Ramos (cell line): ENCODE data around the gene ARID3A.
"Not testable (repeated sequence)": the region's sequence is repeated elsewhere in the genome, so short reads cannot be mapped to it uniquely, and the experiment has no call there.

Experiments used
- in situ Hi-C: fragments of 300-500 bp; cut with MboI; formaldehyde crosslinking; loops from one replicate; pipeline ENCODE4 v1.14.3; 2022; ENCODE audit warnings: low sequenced_read_pairs; ENCODE audit not compliant: unreplicated experiment

Gene ARID3A, protein sequence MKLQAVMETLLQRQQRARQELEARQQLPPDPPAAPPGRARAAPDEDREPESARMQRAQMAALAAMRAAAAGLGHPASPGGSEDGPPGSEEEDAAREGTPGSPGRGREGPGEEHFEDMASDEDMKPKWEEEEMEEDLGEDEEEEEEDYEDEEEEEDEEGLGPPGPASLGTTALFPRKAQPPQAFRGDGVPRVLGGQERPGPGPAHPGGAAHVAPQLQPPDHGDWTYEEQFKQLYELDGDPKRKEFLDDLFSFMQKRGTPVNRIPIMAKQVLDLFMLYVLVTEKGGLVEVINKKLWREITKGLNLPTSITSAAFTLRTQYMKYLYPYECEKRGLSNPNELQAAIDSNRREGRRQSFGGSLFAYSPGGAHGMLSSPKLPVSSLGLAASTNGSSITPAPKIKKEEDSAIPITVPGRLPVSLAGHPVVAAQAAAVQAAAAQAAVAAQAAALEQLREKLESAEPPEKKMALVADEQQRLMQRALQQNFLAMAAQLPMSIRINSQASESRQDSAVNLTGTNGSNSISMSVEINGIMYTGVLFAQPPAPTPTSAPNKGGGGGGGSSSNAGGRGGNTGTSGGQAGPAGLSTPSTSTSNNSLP

DNA sequence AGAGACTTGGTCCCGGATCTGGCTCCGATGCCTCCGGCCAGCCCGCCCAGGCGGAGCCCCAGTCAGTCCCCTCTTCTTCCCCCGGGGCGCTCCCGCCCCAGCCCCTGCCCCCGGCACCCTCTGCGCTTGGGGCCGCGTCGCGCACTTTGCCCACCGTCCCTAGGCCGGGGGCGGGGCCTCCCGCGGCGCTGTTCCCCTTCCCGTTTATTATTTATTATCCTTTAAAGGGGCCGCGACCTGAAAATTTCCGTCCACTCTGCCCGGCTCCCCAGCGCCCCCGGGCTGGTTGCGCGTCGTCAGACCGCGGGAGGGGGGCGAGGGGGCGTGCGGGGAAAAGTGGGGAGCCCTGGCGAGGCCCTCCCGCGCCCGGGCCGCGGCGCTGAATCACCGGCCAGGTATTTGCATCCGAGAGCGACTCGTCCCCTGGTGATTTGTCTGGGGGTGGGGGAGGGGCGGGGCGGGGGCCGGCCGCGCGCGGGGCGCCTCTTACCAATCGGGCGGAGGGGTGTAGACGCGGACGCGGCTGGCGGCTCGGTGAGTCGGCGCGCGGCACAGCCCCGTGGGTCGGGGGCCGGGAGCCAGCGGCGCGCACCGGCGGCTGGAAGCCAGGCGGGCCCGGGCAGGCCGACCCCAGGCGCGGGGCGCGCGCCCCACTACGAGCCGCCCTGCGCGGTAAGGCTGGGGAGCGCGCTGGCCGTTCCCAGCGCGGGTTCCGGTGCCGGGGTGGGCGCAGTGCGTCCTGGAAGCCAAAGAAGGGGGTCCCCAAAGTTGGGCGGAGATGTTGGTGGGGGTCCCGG is at the start of gene ARID3A:
Gene ARID3A (plus strand): TSS at position 510 of the 797 bp plus-strand sequence. CDS start 3,494 bp downstream, outside the sequence.
- in situ Hi-C loops, result no loop called here

DNA sequence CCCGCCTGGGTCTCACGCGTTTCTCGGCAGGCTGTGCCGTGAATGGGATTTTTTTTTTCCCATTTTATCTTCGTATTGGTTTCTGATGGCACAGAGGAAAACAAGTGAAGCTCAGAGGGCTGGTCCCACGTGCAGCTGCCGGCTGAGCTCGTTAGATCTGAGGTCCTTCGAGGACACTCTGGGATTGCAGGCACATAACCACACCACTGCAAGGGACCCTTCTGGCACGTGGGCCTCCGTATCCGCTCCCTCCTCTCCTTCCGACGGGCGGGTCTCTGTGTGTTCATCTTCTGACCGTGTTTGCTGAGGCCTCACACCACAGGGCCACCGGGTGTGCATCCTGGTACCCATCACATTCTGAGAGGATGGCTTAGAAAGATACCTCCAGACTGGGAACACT is 49.7 kb upstream of the ARID3A start:
- in situ Hi-C loops, result no loop called here

DNA sequence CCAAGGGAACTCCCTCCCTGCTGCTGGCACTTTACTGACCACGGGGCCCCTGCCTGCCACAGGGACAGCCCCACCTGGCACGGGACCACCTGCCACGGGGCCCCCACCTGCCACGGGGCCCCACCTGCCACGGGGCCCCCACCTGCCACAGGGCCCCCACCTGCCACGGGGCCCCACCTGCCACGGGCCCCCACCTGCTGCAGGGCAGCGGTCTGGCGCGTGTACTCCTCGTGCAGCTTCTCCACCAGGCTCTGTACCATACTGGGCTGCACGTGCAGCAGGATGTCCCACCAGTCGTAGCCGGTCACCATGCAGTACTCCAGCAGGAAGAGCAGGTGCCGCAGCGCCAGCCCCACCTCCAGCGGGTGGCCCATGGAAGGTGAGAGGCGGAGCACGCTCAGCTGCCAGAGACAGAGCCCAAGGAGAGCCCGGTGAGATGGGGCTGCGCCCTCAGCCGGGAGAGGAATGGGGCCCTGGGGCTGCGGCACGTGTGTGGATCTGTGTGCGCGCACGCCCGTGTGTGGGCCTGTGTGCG is 49.0 kb upstream of the ARID3A start:
- in situ Hi-C loops, result no loop called here

DNA sequence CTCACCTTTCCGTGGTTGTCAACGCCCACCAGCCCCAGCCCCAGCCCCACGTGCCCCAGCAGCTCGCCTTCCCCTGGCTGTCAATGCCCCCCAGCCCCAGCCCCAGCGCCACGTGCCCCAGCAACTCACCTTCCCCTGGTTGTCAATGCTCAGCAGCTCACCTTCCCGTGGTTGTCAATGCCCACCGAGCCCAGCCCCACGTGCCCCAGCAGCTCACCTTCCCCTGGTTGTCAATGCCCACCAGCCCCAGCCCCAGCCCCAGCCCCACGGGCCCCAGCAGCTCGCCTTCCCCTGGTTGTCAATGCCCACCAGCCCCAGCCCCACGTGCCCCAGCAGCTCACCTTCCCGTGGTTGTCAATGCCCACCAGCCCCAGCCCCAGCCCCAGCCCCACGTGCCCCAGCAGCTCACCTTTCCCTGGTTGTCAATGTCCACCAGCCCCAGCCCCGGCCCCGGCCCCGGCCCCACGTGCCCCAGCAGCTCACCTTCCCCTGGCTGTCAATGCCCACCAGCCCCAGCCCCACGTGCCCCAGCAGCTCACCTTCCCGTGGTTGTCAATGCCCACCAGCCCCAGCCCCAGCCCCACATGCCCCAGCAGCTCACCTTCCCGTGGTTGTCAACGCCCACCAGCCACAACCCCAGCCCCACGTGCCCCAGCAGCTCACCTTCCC is 47.7 kb upstream of the ARID3A start:
- in situ Hi-C loops, result not testable (repeated sequence)

DNA sequence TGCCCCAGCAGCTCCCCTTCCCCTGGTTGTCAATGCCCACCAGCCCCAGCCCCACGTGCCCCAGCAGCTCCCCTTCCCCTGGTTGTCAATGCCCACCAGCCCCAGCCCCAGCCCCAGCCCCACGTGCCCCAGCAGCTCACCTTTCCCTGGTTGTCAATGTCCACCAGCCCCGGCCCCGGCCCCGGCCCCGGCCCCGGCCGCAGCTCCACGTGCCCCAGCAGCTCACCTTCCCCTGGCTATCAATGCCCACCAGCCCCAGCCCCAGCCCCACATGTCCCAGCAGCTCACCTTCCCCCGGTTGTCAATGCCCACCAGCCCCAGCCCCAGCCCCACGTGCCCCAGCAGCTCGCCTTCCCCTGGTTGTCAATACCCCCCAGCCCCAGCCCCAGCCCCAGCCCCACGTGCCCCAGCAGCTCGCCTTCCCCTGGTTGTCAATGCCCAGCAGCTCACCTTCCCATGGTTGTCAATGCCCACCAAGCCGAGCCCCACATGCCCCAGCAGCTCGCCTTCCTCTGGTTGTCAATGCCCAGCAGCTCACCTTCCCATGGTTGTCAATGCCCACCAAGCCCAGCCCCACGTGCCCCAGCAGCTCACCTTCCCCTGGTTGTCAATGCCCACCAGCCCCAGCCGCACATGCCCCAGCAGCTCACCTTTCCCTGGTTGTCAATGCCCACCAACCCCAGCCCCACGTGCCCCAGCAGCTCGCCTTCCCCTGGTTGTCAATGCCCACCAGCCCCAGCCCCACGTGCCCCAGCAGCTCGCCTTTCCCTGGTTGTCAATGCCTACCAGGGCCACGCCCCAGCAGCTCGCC is 46.9 kb upstream of the ARID3A start:
- in situ Hi-C loops, result not testable (repeated sequence)

DNA sequence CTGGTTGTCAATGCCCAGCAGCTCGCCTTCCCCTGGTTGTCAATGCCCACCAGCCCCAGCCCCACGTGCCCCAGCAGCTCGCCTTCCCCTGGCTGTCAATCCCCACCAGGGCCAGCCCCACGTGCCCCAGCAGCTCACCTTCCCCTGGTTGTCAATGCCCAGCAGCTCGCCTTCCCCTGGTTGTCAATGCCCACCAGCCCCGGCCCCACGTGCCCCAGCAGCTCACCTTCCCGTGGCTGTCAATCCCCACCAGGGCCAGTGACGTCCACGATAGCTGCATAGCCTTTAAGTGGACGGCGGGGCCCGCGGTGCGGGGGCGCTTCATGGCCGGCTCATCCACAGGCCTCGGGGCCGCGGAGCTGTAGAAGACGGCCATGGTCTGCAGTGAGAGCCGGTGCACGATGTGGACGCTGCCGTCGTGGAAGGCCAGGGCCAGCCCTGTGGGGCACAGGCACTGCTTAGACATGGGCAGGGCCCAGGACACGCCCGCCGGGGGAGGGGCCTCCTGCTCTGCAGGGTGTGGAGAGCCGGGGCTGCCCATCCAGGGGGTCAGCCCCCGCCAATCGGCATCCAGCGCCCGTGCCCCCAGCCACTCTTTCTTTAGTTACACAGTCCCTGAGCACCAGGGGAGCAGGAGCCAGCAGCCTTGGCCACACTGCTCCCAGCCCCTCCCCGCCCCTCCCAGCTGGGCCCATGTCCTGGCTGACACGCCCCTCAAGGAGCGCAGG is 46.0 kb upstream of the ARID3A start:
- in situ Hi-C loops, result no loop called here

DNA sequence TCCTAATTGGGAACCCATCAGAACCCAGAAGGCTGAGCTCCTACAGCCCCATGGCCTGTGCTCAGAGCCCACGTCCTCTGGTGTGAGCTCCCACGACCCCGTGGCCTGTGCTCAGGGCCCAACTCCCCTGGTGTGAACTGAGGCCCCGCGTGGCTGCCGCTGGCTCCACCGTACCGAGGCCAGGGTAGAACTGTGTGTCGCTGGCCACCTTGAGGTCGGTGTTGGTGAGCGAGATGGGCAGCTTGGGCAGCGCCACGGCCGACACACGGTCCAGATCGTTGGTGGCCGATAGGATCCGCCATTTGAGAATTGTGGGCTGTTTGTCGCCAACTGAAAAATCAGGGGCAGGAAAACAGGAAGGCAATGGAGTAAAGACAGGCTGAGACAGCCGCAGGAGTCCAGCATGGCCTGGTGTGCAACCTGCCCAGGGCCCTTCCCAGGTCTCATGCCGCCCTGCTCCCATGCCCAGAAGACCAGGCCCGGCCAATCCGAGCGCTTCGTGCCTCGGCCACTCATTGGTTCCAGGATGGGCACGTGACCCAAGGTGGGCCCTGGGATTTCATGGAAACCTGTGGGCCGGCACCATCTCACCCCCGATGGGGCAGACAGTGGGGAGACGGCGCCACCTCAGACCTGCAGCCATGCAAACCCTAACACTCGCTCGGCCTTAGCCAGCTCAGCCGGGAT is 44.3 kb upstream of the ARID3A start:
- in situ Hi-C loops, result no loop called here

DNA sequence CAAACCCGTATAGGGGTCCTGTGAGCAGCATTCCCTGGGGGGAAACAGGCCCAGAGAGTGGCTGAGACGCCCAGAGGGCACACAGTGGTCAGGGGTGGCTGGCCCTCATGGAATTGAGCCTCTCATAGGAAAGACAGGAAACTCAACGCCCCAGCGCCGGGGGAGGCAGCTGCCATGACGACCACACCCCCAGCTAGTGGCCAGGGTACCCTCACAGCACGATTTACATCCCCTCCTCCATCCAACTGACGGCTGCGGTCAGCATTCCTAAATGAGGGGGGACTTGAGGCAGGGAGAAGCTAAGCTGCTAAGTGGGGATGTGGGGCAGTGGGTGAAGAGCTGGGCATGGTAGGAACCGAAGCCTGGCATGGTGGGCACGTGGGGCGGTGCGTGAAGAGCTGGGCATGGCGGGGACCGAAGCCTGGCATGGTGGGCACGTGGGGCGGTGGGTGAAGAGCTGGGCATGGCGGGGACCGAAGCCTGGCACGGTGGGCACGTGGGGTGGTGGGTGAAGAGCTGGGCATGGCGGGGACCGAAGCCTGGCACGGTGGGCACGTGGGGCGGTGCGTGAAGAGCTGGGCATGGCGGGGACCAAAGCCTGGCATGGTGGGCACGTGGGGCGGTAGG is 42.9 kb upstream of the ARID3A start:
- in situ Hi-C loops, result no loop called here

DNA sequence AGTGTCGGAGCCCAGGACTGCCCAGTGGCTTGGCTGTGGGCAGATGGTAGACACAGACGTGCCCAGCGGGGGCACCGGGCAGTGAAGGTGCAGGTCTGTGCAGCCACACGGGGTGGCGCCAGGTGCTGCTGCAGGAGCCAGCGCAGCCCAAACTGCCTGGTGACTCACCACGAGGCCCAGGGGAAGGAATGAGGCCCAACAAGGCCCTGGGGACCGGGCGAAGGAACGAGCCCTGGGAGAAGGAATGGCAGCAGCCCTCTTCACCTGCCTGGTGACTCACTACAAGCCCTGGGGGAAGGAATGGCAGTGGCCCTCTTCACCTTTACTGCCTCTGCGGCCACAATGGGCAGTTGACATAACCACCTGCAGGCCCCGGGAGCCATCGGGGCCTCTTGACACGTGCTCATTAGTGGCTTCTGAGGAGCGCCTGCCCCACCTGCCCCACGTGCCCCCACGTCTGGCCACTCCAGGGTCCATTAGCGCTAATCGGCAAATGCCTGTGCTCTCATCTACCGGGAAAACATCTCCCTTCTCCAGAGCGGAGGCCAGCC is 42.1 kb upstream of the ARID3A start:
- in situ Hi-C loops, result no loop called here

DNA sequence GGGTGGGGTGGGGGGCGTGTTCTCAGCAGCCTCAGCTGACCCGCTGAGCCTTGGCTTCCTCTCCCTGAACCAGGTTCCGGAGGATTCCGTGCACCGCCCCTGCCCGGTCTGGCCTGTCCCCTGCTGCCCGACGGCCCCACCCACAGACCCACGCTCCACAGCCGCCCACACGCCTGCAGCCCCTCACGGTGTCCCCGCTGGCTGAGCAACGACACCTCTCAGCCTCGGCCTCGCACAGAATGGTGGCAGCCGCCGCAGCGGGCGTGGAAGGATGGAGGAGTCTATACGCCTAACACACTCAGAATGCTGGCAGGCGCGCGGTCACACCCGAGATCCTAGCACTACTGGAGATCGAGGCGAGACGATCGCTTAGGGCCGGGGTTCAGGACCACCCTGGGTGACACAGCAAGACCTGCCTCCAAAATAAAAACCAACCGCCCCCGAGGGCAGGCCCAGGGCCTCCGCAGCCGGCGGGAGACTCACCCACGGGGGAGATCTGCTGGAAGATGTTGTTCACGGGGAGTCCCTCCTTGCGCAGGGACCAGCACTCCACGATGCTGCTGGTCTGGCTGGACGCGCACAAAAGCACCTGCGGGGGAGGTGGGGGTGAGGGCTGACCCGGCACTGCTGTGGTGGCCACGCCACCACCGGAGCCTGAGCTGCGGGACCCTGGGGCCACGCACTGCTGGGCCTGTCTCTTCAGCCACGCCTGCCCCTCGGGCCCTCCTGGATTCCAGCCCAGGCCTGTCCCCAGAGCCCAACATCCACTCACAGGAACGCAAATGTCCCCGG is 41.2 kb upstream of the ARID3A start:
- in situ Hi-C loops, result no loop called here

DNA sequence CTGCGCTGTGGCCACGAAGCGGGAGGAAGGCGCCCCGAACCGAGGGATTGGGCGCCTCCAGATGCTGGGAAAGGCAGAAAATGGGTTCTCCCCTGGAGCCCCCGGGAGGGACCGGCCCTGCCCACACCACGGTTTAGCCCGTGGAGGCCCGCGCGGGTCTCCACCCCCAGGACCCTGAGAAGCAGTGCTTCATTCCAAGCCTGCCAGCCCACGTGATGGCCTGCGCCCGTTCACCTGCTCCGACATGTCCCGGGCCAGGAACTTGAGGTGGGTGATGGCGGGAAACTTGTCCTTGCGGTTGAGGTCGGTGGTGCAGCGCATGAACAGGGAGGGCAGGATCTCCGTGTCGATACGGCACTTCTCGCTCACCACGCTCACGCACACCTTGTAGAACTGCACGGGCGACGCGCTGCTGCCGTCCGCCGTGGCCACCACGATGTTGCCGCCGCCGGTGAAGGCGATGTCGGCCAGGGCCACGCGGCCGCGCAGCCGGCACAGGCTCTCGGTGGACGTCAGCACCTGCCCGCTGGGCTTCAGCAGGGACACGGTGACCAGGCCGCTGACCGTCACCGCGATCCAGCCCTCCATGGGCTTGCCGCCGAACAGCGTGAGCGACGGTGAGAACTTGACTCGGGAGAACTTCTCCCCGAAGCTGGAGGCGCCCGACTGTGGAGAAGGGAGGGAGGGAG is 40.2 kb upstream of the ARID3A start:
- in situ Hi-C loops, result no loop called here

DNA sequence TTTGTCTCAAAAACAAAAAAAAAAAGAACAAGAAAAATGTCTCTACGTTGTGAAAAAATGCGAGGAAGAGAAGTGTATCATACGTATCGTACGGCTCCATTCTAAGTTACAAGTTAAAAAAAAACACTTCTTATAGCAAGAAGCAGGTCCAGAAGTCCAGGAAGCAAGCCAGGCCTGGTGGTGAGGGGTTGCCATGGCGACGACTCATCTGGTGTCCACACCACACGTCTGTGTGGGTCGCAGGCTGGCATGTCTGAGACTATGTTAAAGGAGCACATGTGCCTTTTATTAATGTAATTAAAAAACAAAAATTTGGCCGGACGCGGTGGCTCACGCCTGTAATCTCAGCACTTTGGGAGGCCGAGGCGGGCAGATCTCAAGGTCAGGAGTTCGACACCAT is 38.8 kb upstream of the ARID3A start:
- in situ Hi-C loops, result no loop called here

DNA sequence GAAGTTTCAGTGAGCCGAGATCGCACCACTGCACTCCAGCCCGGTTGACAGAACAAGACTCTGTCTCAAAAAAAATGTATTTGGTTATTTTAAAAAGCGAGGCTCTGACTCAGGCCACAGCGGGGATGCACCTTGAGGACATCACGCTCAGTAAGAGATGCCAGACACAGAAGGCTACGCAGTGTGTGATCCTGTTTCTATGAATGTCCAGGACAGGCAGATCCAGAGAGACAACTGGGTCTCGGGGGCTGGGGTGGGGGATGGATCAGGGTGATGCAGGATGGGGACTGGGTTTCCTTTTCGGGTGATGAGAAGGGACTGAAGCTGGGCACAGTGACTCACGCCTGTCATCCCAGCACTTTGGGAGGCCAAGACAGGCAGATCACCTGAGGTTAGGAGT is 38.2 kb upstream of the ARID3A start:
- in situ Hi-C loops, result no loop called here

DNA sequence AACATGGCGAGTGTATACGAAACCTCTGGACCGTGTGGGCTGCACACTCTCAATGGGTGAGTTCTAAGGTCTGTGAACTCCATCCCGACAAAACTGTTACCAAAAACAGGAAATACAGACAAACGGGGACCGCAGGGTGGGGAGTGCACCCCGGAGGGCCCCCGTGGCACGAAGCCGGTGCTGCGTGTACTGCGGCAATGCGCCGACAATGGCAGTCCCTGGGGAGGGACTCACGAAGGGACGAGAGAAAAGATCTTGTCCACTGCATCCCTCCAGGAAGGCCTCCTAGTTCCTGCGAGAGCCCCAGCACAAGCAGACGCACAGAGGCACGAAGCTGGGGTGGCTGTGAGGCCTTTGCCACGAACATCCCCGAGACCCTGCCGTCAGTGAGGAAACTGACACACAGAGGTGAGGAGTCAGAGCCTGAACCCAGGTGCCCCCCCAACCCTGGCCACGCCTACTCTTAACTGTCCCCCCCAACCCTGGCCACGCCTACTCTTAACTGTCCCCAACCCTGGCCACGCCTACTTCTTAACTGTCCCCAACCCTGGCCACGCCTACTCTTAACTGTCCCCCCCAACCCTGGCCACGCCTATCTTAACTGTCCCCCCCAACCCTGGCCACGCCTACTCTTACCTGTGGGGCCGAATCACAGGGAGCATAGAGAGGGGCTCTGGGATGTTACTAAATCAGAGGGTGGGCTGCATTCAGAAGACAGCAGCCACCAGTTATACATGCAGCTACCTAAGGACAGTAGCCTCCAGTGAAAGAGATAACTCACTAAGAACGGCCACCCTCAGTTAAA is 37.1 kb upstream of the ARID3A start:
- in situ Hi-C loops, result no loop called here

DNA sequence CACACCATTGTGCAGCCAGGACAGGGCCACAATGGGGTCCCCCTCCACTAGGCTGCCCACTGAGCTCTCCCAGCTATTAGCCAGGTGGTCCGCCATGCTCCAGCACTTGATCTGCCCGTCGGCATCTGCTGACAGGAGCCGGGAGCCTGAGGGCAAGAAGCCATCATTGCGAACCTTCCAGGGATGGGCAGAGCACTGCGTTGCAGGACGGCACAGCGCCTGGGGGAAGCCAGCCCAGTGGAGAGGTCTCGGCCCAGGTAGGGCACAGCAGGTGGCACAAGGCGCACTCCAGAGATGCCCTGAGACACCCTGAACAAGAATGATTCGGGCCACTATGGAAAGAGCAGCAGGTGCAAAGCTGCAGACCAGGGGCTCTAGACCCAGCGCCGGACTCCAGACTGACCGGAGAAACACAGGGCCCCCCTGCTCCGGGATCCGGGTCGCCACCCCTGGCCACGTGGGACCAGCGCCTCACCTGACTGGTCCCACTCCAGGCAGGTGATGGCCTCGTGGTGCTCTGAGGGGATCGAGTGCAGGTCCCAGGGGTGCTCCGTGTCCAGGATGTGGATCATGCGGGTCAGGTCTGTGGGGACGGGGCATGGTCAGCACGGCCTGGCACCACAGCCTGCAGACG is 36.1 kb upstream of the ARID3A start:
- in situ Hi-C loops, result no loop called here
